ENCODE data around the gene SFTPD. TPM values are rescaled to one million over a fixed set of nuclear protein-coding genes. Genes with fewer than 3 reads are reported as not detected.

The SFTPD gene
- total and polyA plus RNA-seq, 2 of the 8 experiments (the other 6 are each of a cell fraction or from before 2014, with no cell fraction given) = 0.21 to 0.54 TPM

- CTCF ChIA-PET (ENCODE audit: partially characterized antibody) = interaction anchor here (1.6 to 1.9 kb wide), 2 partner anchors 44 to 62 kb away, joined by 3 to 6 read pairs; no protein-coding TSS in a partner anchor
- H3K79me1 ChIP-seq (ENCODE audit: low read depth, low read length) = no peaks in the 10 kb centered on the region
- H3K27me3 ChIP-seq (replicated peaks in 1 of 4; ENCODE audit: control insufficient read depth in 3 of 4, extremely low read depth in 1 of 4, insufficient read depth in 3 of 4, low read length in 3 of 4) = peaks cover 3 to 21% (median 16%) of the 10 kb centered on the region in 4 experiments
- no peak overlapping the region for H3K4me3 ChIP-seq (ENCODE audit: extremely low read depth in 1 of 4, insufficient read depth in 2 of 4, low read depth in 3 of 4, low read length in 4 of 4)
- H4K91ac ChIP-seq (replicated peaks; ENCODE audit: insufficient read length, low read length) = no peak overlapping the region
- H3K36me3 ChIP-seq (ENCODE audit: control insufficient read depth in 2 of 4, insufficient read depth in 4 of 4, low read length in 3 of 4) = no peaks in the 10 kb centered on the region
- peaks cover 0 to 2% (median 0%) of the 10 kb centered on the region in 4 experiments; a peak in 1 of 7 replicates for H3K4me1 ChIP-seq (replicated peaks in 1 of 4; ENCODE audit: control insufficient read depth in 3 of 4, insufficient read depth in 4 of 4, low read length in 3 of 4)
- FAIRE-seq (no peak), DNase-seq (ENCODE audit: low read depth in 1 of 2, low spot score in 2 of 2) (no peak)
- H3K4ac ChIP-seq (replicated peaks; ENCODE audit: insufficient read length, low read depth, low read length) = no peak overlapping the region
- no peak overlapping the region for H2AK5ac ChIP-seq (ENCODE audit: low read depth, low read length)
- no peak overlapping the region for H3K18ac ChIP-seq (ENCODE audit: extremely low read depth, low read length)
- 89% methylated on average over 9 of the region's 9 CpGs; no CpG with 5 or more reads in 1 of the 2 experiments for WGBS, 2 experiments (ENCODE audit: extremely low coverage in 1 of 2, insufficient coverage in 1 of 2, insufficient read length in 1 of 2, insufficient replicate concordance in 2 of 2, low coverage in 1 of 2, low lambda C conversion rate in 2 of 2, missing lambda C conversion rate in 1 of 2)
- H3K9ac ChIP-seq (replicated peaks in 1 of 4; ENCODE audit: extremely low read depth in 1 of 4, low read depth in 3 of 4, low read length in 3 of 4) = no peak overlapping the region
- no peak overlapping the region for H4K8ac ChIP-seq (ENCODE audit: extremely low read depth, insufficient read depth, low read length)
- no peak overlapping the region for H2BK12ac ChIP-seq (ENCODE audit: low read depth, low read length)
- H2BK15ac ChIP-seq (ENCODE audit: low read length) = no peak overlapping the region
- H4K5ac ChIP-seq (ENCODE audit: insufficient read length, low read depth, low read length) = no peak overlapping the region
- H3K23me2 ChIP-seq (ENCODE audit: low read depth, low read length) = peaks cover 7% of the 10 kb centered on the region; the same call in 1 of the 2 replicates
- no peak overlapping the region for H2BK120ac ChIP-seq (replicated peaks; ENCODE audit: low read depth, low read length)
- no peak overlapping the region for H3K27ac ChIP-seq (ENCODE audit: low read depth, low read length)
- no peak overlapping the region for H2BK20ac ChIP-seq (ENCODE audit: low read length)
- no peaks in the 10 kb centered on the region for H3K9me3 ChIP-seq (ENCODE audit: insufficient read depth in 2 of 2, low read depth in 1 of 2, low read length in 1 of 2)
- H3K23ac ChIP-seq (ENCODE audit: insufficient read length) = no peak overlapping the region
- H3K4me2 ChIP-seq (ENCODE audit: insufficient read depth in 1 of 2, low read depth in 2 of 2, low read length in 2 of 2) = no peak overlapping the region
- no peak overlapping the region for H2BK5ac ChIP-seq (ENCODE audit: low read depth, low read length)
- no peak overlapping the region for H3K14ac ChIP-seq (ENCODE audit: insufficient read length)
- H3K56ac ChIP-seq (replicated peaks; ENCODE audit: insufficient read length, low read depth, low read length) = no peak overlapping the region
- no peaks in the 10 kb centered on the region for H4K20me1 ChIP-seq (replicated peaks in 1 of 2; ENCODE audit: control insufficient read depth in 1 of 2, insufficient read depth in 2 of 2, low read length in 2 of 2)
- POLR2A ChIA-PET (ENCODE audit: partially characterized antibody) = no interaction called here
- no peak overlapping the region for H2AFZ ChIP-seq (ENCODE audit: low read length)
- no peaks in the 10 kb centered on the region for H3K79me2 ChIP-seq (ENCODE audit: control insufficient read depth in 1 of 2, insufficient read depth in 2 of 2, low read length in 2 of 2)
- no peak for TF ChIP-seq GABPA (IDR thresholded peaks at IDR 0.05; ENCODE audit: borderline replicate concordance, insufficient read depth, low read length)
- TF ChIP-seq KDM5A (IDR thresholded peaks at IDR 0.05; ENCODE audit: low read length) = no peak
- TF ChIP-seq TEAD4 (IDR thresholded peaks at IDR 0.05; ENCODE audit: low read depth, low read length) = no peak
- no peak for TF ChIP-seq JUND (IDR thresholded peaks at IDR 0.05; ENCODE audit: low read length)
- TF ChIP-seq BCL11A (IDR thresholded peaks at IDR 0.05; ENCODE audit: low read depth in 2 of 2, low read length in 2 of 2) = no peak
- no peak for TF ChIP-seq TAF1 (IDR thresholded peaks at IDR 0.05; ENCODE audit: low read depth, low read length)
- TF ChIP-seq POU5F1 (IDR thresholded peaks at IDR 0.05; ENCODE audit: low read depth, low read length) = no peak
- TF ChIP-seq RFX5 (IDR thresholded peaks at IDR 0.05; ENCODE audit: borderline replicate concordance, low read depth, low read length) = no peak
- no peak for TF ChIP-seq CBX5 (IDR thresholded peaks at IDR 0.05; ENCODE audit: low read depth, low read length)
- no peak for TF ChIP-seq CHD2 (IDR thresholded peaks at IDR 0.05; ENCODE audit: low read length)
- no peak for TF ChIP-seq SUZ12 (IDR thresholded peaks at IDR 0.05; ENCODE audit: low read length)
- no peak for TF ChIP-seq RXRA (IDR thresholded peaks at IDR 0.05; ENCODE audit: insufficient read depth, low read depth, low read length)
- TF ChIP-seq SIRT6 (IDR thresholded peaks at IDR 0.05; ENCODE audit: low read length) = no peak
- TF ChIP-seq TBP (IDR thresholded peaks at IDR 0.05; ENCODE audit: low read depth, low read length) = no peak
- no peak for TF ChIP-seq EP300 (IDR thresholded peaks at IDR 0.05; ENCODE audit: borderline replicate concordance in 1 of 2, low read depth in 2 of 2, low read length in 2 of 2)
- TF ChIP-seq POLR2A (IDR thresholded peaks at IDR 0.05; ENCODE audit: control extremely low read depth in 1 of 2, low read depth in 2 of 2, low read length in 2 of 2) = no peak
These were observed 35.9 kb upstream of the SFTPD start for GRCh38 chr10:79984851-79985250.
